Activated CD4-positive, alpha-beta memory T cell treated with anti-CD3 and anti-CD28 coated beads for 36 hours (primary cell): ENCODE results near the gene SLC34A3. TPM values are rescaled to one million over a fixed set of nuclear protein-coding genes. Genes with fewer than 3 reads are reported as not detected.
"Not testable (repeated sequence)": the region's sequence is repeated elsewhere in the genome, so short reads cannot be mapped to it uniquely, and the experiment has no call there.

ENCODE experiments used
- CTCF ChIA-PET: fragments of 350-600 bp; sonication (Branson Sonifier 250); formaldehyde crosslinking; loops from one replicate; lab custom pipeline; 2021; ENCODE audit warnings: antibody characterized with exemption, inconsistent platforms; lab: Charles Lee
- POLR2A ChIA-PET: fragments of 350-600 bp; sonication (Branson Sonifier 250); formaldehyde crosslinking; loops from one replicate; lab custom pipeline; 2021; ENCODE audit warnings: antibody characterized with exemption; lab: Charles Lee
- DNase-seq: peaks from one replicate; pipeline ENCODE4 v3.0.0-alpha.2; 2020
- H3K27ac Mint-ChIP-seq: one replicate; pipeline ENCODE4 v1.8.0; 2021; ENCODE audit warnings: mixed read lengths
- H3K27me3 Mint-ChIP-seq: one replicate; pipeline ENCODE4 v1.8.0; 2021; ENCODE audit warnings: mixed read lengths
- H3K36me3 Mint-ChIP-seq: one replicate; pipeline ENCODE4 v1.8.0; 2021; ENCODE audit warnings: mixed read lengths
- H3K4me1 Mint-ChIP-seq: one replicate; pipeline ENCODE4 v1.8.0; 2021; ENCODE audit warnings: low read depth, mixed read lengths
- H3K4me3 Mint-ChIP-seq: one replicate; pipeline ENCODE4 v1.8.0; 2021; ENCODE audit warnings: mild to moderate bottlenecking, mixed read lengths
- H3K9me3 Mint-ChIP-seq: one replicate; pipeline ENCODE4 v1.8.0; 2021; ENCODE audit warnings: mixed read lengths
- intact Hi-C: fragments of 100-400 bp; cut with micrococcal nuclease; formaldehyde crosslinking; loops from one replicate; pipeline ENCODE4 v1.15.1; 2023
- total RNA-seq, 2 experiments: library from RNA; stranded (reverse); gene quantifications; one replicate each; pipeline ENCODE4 v1.2.3, GENCODE V29; 2021

Gene SLC34A3
- total RNA-seq, 2 experiments from 2014 or later = not detected

DNA sequence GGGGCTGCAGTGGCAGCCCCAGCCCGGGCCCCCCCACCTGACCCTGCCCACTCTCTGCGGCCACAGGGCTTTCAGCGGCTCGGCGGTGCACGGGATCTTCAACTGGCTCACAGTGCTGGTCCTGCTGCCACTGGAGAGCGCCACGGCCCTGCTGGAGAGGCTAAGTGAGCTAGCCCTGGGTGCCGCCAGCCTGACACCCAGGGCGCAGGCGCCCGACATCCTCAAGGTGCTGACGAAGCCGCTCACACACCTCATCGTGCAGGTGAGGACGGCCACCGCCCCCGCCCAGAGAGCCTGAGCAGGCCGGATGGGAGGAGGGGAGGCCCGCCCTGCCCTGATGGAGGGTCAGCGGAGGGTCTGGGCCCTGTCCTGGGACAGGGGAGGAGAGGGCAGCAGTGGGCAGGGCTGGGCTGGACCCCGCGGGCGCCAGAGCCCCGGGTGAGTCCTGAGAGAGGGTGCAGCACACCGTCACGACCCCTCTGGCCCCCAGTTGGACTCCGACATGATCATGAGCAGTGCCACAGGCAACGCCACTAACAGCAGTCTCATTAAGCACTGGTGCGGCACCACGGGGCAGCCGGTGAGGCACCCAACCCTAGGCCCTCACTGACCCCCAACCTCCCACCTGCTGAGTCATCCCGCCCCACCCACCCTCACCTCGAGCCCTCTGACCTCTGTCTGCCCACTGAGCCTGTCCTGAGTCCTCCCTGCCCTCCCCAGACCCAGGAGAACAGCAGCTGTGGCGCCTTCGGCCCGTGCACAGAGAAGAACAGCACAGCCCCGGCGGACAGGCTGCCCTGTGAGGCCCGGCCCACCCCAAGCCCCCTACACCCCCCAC is 2.7 kb downstream of the SLC34A3 start:
- Mint-ChIP-seq H3K36me3 (no peaks in the 10 kb centered on the region), H3K27me3 (peaks cover 11% of the 10 kb centered on the region), H3K9me3 (no peaks in the 10 kb centered on the region), H3K27ac (no peak overlapping the region), H3K4me3 (no peak overlapping the region), H3K4me1 (peaks cover 3% of the 10 kb centered on the region)
- POLR2A ChIA-PET = no interaction called here
- no peak for DNase-seq
- CTCF ChIA-PET = no interaction called here
- intact Hi-C loops = no loop called here

DNA sequence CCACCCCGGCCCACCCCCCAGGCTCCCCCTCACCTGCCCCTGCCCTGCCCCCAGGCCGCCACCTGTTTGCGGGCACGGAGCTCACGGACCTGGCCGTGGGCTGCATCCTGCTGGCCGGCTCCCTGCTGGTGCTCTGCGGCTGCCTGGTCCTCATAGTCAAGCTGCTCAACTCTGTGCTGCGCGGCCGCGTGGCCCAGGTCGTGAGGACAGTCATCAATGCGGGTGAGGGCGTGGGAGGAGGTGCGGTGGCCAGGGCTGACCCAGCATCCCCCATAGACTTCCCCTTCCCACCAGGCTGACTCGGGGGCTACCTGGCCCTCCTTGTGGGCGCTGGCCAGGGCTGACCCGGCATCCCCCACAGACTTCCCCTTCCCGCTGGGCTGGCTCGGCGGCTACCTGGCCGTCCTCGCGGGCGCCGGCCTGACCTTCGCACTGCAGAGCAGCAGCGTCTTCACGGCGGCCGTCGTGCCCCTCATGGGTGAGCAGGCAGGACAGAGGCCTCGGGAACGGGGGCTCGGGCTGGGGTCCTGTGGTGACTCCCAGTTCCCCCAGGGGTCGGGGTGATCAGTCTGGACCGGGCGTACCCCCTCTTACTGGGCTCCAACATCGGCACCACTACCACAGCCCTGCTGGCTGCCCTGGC is 3.5 kb downstream of the SLC34A3 start:
- no peak for DNase-seq
- POLR2A ChIA-PET = no interaction called here
- CTCF ChIA-PET = interaction anchor here (0.6 to 1.4 kb wide), 2 partner anchors 25 to 33 kb away, joined by 3 read pairs; partner anchors contain the start of gene TPRN

DNA sequence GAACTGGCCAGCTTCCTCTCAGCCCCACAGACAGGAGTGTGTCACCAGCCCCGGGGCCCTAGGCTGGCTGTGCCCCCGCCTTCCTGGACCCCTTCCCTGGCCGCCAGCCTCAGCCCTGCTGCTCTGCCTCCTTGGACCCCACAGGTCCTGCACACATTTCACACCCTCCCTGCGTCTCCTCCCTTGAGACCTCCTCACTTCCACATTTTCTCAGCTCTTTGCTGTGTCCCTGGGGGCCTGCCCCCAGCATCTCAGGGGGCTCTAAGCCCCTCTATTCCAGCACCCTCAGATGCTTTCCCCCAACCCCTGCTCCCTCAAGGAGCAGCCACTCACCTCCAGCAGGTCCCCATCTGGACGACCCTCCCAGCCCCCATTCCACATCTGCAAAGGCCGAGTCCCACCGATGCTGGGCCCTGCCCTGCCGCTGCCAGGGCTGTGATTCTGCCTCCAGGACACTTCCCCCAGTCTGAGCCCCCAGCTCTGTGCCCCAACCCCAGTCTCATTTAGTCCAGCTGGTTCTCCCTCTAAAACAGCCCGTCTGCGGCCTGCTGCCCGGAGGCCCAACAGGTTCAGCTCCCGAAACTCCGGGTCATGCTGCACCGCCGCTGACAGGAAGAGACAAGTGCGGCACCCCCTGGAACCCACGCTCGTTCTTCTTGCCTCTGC is 4.2 kb downstream of the SLC34A3 start:
- ChIA-PET POLR2A (no interaction called here), CTCF (interaction anchor here (0.6 to 2.0 kb wide), 4 partner anchors 13 to 34 kb away, joined by 3 to 5 read pairs (median 3); partner anchors contain the start of gene TPRN)
- Mint-ChIP-seq H3K27ac (peak overlapping the region; percentile 18), H3K4me3 (no peak overlapping the region), H3K27me3 (peaks cover 11% of the 10 kb centered on the region), H3K36me3 (no peaks in the 10 kb centered on the region), H3K4me1 (peaks cover 9% of the 10 kb centered on the region), H3K9me3 (no peaks in the 10 kb centered on the region)
- no peak for DNase-seq
- intact Hi-C loops = no loop called here

More for the DNA sequence above, 3.5 kb downstream of the SLC34A3 start:
- Mint-ChIP-seq H3K9me3 (no peaks in the 10 kb centered on the region), H3K27me3 (peaks cover 11% of the 10 kb centered on the region), H3K27ac (no peak overlapping the region), H3K36me3 (no peaks in the 10 kb centered on the region), H3K4me3 (no peak overlapping the region), H3K4me1 (peaks cover 9% of the 10 kb centered on the region)
- intact Hi-C loops = no loop called here

DNA sequence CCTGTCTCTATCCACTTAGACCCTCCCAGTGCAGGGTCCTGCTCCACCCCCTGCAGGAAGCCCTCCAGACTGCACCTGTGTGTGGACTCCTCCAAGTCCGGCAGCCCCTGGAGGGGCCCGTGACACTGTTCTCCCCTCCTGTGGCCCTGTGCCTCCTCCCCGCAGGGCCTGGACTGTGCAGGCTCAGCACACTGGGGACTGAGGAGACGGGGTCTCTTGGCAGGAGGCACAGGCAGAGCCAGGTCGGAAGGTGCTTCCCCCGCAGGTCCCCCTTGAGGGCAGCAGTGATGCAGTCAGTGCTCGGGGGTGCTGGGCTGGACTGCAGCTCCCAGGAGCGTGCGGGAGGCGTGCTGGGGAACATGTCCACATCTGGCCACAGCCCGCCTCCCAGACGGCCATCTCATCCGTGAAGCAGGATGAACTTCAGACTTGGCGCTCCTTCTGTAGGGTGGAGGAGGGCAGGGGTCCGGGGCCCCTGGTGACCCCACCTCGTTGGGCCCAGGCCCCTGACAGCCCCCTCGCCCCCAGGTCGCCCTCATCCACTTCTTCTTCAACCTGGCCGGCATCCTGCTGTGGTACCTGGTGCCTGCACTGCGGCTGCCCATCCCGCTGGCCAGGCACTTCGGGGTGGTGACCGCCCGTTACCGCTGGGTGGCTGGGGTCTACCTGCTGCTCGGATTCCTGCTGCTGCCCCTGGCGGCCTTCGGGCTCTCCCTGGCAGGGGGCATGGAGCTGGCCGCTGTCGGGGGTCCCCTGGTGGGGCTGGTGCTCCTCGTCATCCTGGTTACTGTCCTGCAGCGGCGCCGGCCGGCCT is 4.9 kb downstream of the SLC34A3 start:
- H3K9me3 Mint-ChIP-seq = no peaks in the 10 kb centered on the region
- peaks cover 9% of the 10 kb centered on the region for H3K4me1 Mint-ChIP-seq
- intact Hi-C loops = no loop called here
- DNase-seq = no peak
- peak overlapping the region; percentile 18 for H3K27ac Mint-ChIP-seq
- ChIA-PET CTCF (interaction anchor here (1.0 to 2.5 kb wide), 21 partner anchors 10 to 470 kb away, joined by 3 to 54 read pairs (median 6); partner anchors contain the start of genes ANAPC2, CYSRT1, MAN1B1 and NDOR1), POLR2A (interaction anchor here (1.0 kb wide), 1 partner anchor 149 kb away, joined by 4 read pairs; the partner anchor contains the start of gene MAN1B1)
- H3K4me3 Mint-ChIP-seq = no peak overlapping the region
- peaks cover 9% of the 10 kb centered on the region for H3K27me3 Mint-ChIP-seq
- no peaks in the 10 kb centered on the region for H3K36me3 Mint-ChIP-seq

DNA sequence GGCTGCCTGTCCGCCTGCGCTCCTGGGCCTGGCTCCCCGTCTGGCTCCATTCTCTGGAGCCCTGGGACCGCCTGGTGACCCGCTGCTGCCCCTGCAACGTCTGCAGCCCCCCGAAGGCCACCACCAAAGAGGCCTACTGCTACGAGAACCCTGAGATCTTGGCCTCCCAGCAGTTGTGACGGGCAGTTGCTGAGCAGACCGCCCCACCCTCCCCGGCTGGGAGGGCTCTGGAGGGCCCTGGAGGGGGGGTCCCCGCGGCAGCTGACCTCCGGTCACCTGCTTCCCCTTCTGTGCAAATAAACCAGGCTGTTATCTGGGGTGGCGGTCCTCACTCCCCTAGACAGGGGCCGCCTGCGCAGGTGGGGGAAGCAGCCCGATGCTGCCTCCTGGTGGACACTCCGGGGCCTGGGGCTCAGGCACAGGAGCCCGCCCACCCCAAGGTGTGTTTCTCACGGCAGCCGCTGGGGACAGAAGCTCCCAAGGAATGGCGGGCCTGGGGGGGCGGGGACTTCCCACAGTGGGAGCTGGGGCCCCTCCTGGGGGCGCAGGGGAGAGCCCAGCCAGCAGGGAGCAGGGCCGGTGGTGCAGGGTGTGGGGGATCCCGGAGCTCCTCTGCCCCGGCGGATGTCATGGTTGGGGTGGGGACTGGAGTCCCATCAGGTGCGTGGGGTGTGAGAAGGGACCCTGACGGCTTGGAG is 5.7 kb downstream of the SLC34A3 start:
- Mint-ChIP-seq H3K9me3 (no peaks in the 10 kb centered on the region), H3K27ac (no peak overlapping the region), H3K4me1 (peaks cover 9% of the 10 kb centered on the region), H3K36me3 (peaks cover 4% of the 10 kb centered on the region), H3K27me3 (peaks cover 8% of the 10 kb centered on the region), H3K4me3 (no peak overlapping the region)
- POLR2A ChIA-PET = interaction anchor here (0.6 to 1.0 kb wide), 3 partner anchors 48 to 150 kb away, joined by 3 to 4 read pairs (median 4); partner anchors contain the start of genes ANAPC2, MAN1B1 and SSNA1
- CTCF ChIA-PET = interaction anchor here (0.6 to 2.5 kb wide), 50 partner anchors 9 to 531 kb away, joined by 3 to 54 read pairs (median 4); partner anchors contain the start of genes ANAPC2, CYSRT1, MAN1B1 and NDOR1
- peak; percentile 93 for DNase-seq
- intact Hi-C loops = no loop called here

DNA sequence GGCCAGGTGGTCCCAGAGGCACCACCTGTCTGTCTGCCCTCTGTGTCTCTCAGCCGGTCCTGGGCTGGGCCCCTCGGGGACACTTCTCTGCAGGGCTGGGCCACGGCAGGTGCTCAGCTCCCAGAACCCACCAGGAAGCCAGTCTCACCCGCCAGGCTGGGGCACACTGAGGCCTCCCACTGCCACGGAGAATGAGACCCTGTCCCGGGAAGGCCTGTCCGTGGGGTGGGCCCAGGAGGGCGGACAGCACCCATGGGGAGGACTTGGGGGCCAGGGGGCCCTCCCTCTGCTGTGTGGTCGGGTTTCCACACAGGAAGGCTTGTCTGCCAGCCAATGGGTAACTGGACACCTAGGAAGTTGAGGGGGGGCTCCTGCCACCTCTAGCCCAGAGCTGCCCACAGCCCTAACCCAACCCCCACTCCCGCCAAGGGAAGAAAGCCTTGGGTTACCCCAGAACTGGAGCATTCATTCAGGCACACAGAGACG is 6.3 kb downstream of the SLC34A3 start:
- POLR2A ChIA-PET = interaction anchor here (0.6 to 1.0 kb wide), 2 partner anchors 49 to 150 kb away, joined by 4 read pairs; partner anchors contain the start of genes ANAPC2, MAN1B1 and SSNA1
- H3K36me3 Mint-ChIP-seq = peaks cover 5% of the 10 kb centered on the region
- no peaks in the 10 kb centered on the region for H3K9me3 Mint-ChIP-seq
- CTCF ChIA-PET = interaction anchor here (0.6 to 2.5 kb wide), 49 partner anchors 8 to 531 kb away, joined by 3 to 54 read pairs (median 4); partner anchors contain the start of genes ANAPC2, CYSRT1, MAN1B1 and NDOR1
- no peak overlapping the region for H3K27ac Mint-ChIP-seq
- H3K4me3 Mint-ChIP-seq = no peak overlapping the region
- peaks cover 9% of the 10 kb centered on the region for H3K4me1 Mint-ChIP-seq
- intact Hi-C loops = no loop called here
- peaks cover 8% of the 10 kb centered on the region for H3K27me3 Mint-ChIP-seq
- no peak for DNase-seq

DNA sequence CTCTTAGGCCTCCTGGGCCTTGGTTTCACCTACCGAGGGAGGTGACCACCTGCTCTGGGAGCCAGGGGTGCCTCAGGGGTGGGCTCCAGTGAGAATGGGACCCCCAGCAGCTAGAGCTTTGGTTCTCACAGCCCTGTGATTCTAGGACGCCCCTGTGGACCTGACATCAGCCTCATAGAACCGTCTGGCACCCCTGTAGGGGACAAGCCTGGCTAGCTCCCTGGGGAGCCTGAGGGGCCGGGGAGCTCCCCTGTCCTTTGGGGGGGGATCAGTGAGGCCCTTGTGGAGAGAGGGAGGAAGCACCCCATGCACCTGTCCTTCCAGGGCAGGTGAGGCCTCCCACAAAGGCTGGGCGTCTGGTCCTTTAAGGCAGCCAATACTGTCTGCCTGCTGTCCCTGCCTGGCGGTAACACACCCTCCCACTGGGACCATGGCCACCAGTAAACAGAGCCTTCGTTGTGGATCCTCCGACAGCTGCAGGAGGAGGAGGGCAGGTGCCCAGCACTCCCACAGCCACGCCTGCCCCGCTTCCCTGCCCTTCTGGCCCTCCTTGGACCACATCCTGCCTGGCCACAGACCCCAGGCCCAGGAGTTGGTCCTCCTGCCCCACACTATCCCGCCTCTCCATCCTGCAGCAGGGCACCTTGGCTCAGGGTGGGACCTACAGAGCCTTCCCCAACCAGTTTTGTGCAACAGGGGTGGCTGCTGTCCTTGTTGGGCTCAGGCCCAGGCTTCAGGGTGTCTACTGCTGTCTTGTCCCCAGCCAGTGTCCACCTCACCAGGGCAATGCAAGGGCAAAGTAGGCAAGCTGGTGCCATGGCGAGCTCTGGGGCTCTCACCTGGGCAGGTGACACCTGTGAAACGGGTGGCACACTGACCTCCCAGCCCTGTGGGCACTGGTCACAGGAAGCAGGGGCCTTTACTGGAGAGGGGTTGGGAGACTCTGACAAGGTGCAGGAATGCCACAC is 7.3 kb downstream of the SLC34A3 start:
- no peak overlapping the region for H3K4me3 Mint-ChIP-seq
- H3K9me3 Mint-ChIP-seq = no peaks in the 10 kb centered on the region
- CTCF ChIA-PET = interaction anchor here (1.1 to 3.9 kb wide), 10 partner anchors 15 to 191 kb away, joined by 3 to 22 read pairs (median 8); partner anchors contain the start of genes CYSRT1, NELFB, RNF208 and TOR4A
- POLR2A ChIA-PET = no interaction called here
- peaks cover 18% of the 10 kb centered on the region for H3K4me1 Mint-ChIP-seq
- H3K36me3 Mint-ChIP-seq = peaks cover 16% of the 10 kb centered on the region
- peaks cover 8% of the 10 kb centered on the region for H3K27me3 Mint-ChIP-seq
- H3K27ac Mint-ChIP-seq = no peak overlapping the region
- DNase-seq = no peak
- intact Hi-C loops = no loop called here

DNA sequence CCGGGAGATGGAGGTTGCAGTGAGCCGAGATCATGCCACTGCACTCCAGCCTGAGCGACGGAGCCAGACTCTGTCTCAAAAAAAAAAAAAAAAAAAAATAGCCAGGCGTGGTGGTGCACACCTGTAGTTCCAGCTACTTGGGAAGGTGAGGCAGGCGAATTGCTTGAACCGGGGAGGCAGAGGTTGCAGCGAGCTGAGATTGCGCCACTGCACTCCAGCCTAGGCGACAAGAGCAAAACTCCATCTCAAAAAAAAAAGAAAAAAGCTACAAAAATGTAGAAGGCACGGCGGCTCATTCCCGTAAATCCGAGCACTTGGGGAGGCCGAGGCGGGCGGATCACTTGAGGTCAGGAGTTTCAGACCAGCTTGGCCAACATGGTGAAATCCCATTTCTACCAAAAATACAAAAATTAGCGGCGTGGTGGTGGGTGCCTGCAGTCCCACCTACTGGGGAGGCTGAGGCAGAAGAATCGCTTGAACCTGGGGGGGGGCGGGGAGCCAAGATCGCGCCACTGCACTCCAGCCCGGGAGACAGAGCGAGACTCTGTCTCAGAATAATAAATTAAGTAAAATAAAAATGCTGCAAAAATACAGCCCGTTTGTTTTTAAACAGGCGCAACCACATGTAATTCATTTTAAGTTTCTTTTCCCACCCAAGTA is 9.0 kb downstream of the SLC34A3 start:
- POLR2A ChIA-PET = interaction anchor here (1.2 to 4.5 kb wide), 9 partner anchors 11 to 170 kb away, joined by 3 to 65 read pairs (median 13); partner anchors contain the start of genes ANAPC2, CYSRT1, MAN1B1 and NELFB
- CTCF ChIA-PET = interaction anchor here (0.7 to 3.9 kb wide), 15 partner anchors 9 to 210 kb away, joined by 3 to 22 read pairs (median 5); partner anchors contain the start of genes ANAPC2, CYSRT1, MAN1B1 and RNF208
- not testable (repeated sequence) for H3K9me3 Mint-ChIP-seq, H3K27me3 Mint-ChIP-seq, DNase-seq
- peaks cover 26% of the 10 kb centered on the region for H3K36me3 Mint-ChIP-seq
- intact Hi-C loops = loop anchor here (1.0 to 5.0 kb wide), 6 partner anchors 16 to 447 kb away; partner anchors contain the start of genes ANAPC2, NELFB, SSNA1 and TMEM141
- H3K27ac Mint-ChIP-seq = peak overlapping the region; percentile 69
- H3K4me3 Mint-ChIP-seq = peak overlapping the region; percentile 70
- peaks cover 21% of the 10 kb centered on the region for H3K4me1 Mint-ChIP-seq
